Mucosa of descending colon (tissue), 3 donors: ENCODE results near the gene CACNA1F. TPM values are rescaled to one million over a fixed set of nuclear protein-coding genes. Genes with fewer than 3 reads are reported as not detected.

Experiments
- ATAC-seq: fragments of 200-7000 bp; cut with Tn5 transposase; one replicate; pipeline ENCODE4 v1.9.1; 2020; ENCODE audit warnings: mild to moderate bottlenecking, moderate library complexity
- DNase-seq, 3 donors: peaks; one replicate each; pipeline ENCODE4 v3.0.0-alpha.2; 2020
- H3K36me3 ChIP-seq: fragments of 200-600 bp; one replicate; pipeline ENCODE4 v1.8.0; 2021; ENCODE audit warnings: low read depth, mild to moderate bottlenecking
- H3K4me1 ChIP-seq: fragments of 200-600 bp; one replicate; pipeline ENCODE4 v1.8.0; 2021; ENCODE audit warnings: low read depth, mild to moderate bottlenecking
- H3K4me3 ChIP-seq: fragments of 200-600 bp; one replicate; pipeline ENCODE4 v1.8.0; 2021; ENCODE audit warnings: mild to moderate bottlenecking
- H3K9me3 ChIP-seq: fragments of 200-600 bp; one replicate; pipeline ENCODE4 v1.8.0; 2021; ENCODE audit warnings: mild to moderate bottlenecking
- CTCF ChIP-seq: fragments of 200-600 bp; IDR thresholded peaks from one replicate; pipeline ENCODE4 v1.8.0; 2022; ENCODE audit warnings: antibody characterized with exemption, mild to moderate bottlenecking
- intact Hi-C, 2 donors: fragments of 100-400 bp; cut with DNase I in 1 of 2; cut with micrococcal nuclease in 1 of 2; formaldehyde crosslinking; loops; one replicate each; pipeline versions ENCODE4 v1.11.0 to v1.11.1; 2022; cut with DNase I, micrococcal nuclease
- total RNA-seq, 3 donors: library from RNA; stranded (reverse); fragmentation: NEBNext Ultra II Directional in 2 of 3; extraction: Animal tissue kit (Norgen Biotek cat#: 25700) in 2 of 3; gene quantifications; one replicate each; pipeline versions ENCODE4 v1.2.1 to v1.2.4, GENCODE V29; 2021 to 2023
- donor health status: DM: no; HTN: no; CAD: no; lungs with moderate emphysema.
- donor health status: DM: no; HTN: no; CAD: no.
- donor health status: DM: no; HTN: yes; CAD: no.

Gene CACNA1F
- total RNA-seq, 3 donors from 2014 or later = 0.70 to 3.0 (median 1.7) TPM

GRCh38 chrX:49198540-49199314 lies 34.4 kb downstream of the CACNA1F start:
- DNase-seq = no peak
- Histone ChIP-seq H3K36me3 (no peaks in the 10 kb centered on the region), H3K4me3 (no peak overlapping the region), H3K9me3 (no peaks in the 10 kb centered on the region), H3K4me1 (no peaks in the 10 kb centered on the region)
- no peak for TF ChIP-seq CTCF
- no peak for ATAC-seq
- intact Hi-C loops = no loop called here

GRCh38 chrX:49197543-49198087 lies 35.5 kb downstream of the CACNA1F start:
- no peaks in the 10 kb centered on the region for H3K36me3 ChIP-seq
- H3K9me3 ChIP-seq = no peaks in the 10 kb centered on the region
- intact Hi-C loops = no loop called here
- H3K4me3 ChIP-seq = no peak overlapping the region
- no peaks in the 10 kb centered on the region for H3K4me1 ChIP-seq
- DNase-seq = no peak
- no peak for ATAC-seq
- no peak for TF ChIP-seq CTCF

GRCh38 chrX:49193542-49193964 lies 39.6 kb downstream of the CACNA1F start:
- intact Hi-C loops = no loop called here
- ATAC-seq (no peak), DNase-seq (no peak)
- TF ChIP-seq CTCF = no peak
- H3K4me3 ChIP-seq = no peak overlapping the region
- no peaks in the 10 kb centered on the region for H3K4me1 ChIP-seq
- H3K36me3 ChIP-seq = no peaks in the 10 kb centered on the region
- H3K9me3 ChIP-seq = no peaks in the 10 kb centered on the region

GRCh38 chrX:49192722-49193328 lies 40.3 kb downstream of the CACNA1F start:
- ATAC-seq (no peak), DNase-seq (peak in 1 of 3 donors; percentile 55)
- no peaks in the 10 kb centered on the region for H3K36me3 ChIP-seq
- peak; percentile 20 for TF ChIP-seq CTCF
- intact Hi-C loops = no loop called here
- no peaks in the 10 kb centered on the region for H3K4me1 ChIP-seq
- H3K9me3 ChIP-seq = no peaks in the 10 kb centered on the region
- no peak overlapping the region for H3K4me3 ChIP-seq

- Histone ChIP-seq H3K36me3 (no peaks in the 10 kb centered on the region), H3K4me1 (no peaks in the 10 kb centered on the region), H3K9me3 (no peaks in the 10 kb centered on the region), H3K4me3 (peak overlapping the region; percentile 26)
- DNase-seq (no peak), ATAC-seq (peak; percentile 2)
- intact Hi-C loops = no loop called here
- TF ChIP-seq CTCF = no peak
Observed at GRCh38 chrX:49191574-49192011, 41.5 kb downstream of the CACNA1F start.
